ENCODE data around the gene NSD2.

NSD2 gene

DNA sequence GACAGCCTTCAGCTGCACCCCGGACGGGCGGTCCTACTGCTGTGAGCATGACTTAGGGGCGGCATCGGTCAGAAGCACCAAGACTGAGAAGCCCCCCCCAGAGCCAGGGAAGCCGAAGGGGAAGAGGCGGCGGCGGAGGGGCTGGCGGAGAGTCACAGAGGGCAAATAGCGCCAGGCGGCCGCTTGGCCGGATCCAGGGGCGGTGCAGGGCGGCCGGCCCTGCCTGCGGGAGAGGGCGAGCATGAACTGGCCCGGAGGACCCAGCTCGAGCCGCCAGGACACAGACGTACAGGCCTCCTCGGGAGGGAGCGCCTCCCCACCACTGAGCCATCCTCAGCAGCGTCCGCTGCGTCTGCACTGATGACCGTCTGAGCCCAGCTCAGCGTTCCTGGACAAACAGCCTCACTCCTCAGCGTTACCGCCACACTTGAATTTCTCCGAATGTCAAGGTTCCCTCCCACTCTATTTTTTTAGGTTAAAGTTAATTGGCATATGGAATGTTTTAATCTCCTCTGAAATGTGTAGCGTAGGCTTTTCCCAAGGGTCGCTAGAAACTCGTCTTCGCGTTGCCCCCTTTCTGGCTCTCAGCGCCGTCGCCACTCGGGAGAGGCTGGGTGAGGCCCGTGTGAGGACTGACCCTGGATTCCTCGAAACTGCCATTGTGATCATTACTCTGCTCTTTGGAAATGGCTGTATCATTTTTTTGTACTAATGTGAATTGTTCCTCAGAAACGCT is 107.7 kb downstream of the NSD2 start:
- Histone ChIP-seq H3K4me3 (no peak overlapping the region), H3K27ac (no peak overlapping the region)

GRCh38 chr4:1979477-1980196 is 108.4 kb downstream of the NSD2 start:
- H3K4me3 ChIP-seq = no peak overlapping the region
- no peak overlapping the region for H3K27ac ChIP-seq

GRCh38 chr4:1980561-1981041 is 109.4 kb downstream of the NSD2 start:
- Histone ChIP-seq H3K4me3 (no peak overlapping the region), H3K27ac (no peak overlapping the region)

- Histone ChIP-seq H3K27ac (no peak overlapping the region), H3K4me3 (no peak overlapping the region)
These were observed 110.3 kb downstream of the NSD2 start for GRCh38 chr4:1981251-1982058.

DNA sequence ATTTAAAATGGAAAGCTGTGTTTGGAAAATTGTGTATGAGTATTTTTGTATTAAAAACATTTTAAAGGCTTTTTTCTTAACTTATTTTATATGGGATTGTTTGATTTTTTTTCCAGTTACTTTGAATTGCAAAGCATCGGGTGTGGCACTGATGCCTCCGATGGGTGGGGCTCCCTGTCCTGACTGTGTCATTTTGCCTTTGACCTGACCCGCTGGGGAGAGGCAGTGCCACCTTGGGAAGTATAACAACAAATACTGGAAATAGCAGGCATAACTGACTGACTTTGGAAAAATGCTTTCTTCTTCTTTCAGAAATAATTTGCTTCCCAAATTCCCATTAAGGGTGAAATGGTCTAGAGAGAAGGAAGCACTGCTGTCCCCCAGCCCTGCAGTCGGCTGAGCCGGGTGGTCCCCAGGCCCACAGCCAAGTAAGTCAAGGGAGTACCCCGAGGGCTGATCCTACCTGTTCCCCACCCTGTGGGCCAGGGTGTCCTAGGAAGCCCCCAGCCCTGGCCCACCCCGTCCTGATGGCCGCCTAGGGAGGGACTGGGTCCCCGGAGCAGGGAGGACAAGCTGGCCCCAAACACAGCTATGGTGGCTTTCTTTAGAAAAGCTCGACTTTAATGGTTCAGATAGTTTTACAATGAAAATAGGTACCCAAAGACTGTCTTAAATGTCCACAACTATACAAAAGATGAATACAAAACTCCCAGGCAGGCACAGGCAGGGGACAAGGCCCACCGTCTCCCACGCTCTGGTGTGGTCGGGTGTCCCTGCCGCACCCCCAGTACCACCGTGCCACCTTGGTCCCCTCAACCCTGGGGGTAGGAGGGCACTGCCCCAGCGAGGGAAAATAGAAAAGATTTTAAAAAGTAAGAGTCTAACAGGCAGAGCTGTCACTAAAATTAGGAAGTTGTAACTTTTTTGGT is 111.2 kb downstream of the NSD2 start:
- H3K4me3 ChIP-seq = no peak overlapping the region
- peak overlapping the region in 3 of 21 experiments; percentile 5 to 57 (median 31) for H3K27ac ChIP-seq

DNA sequence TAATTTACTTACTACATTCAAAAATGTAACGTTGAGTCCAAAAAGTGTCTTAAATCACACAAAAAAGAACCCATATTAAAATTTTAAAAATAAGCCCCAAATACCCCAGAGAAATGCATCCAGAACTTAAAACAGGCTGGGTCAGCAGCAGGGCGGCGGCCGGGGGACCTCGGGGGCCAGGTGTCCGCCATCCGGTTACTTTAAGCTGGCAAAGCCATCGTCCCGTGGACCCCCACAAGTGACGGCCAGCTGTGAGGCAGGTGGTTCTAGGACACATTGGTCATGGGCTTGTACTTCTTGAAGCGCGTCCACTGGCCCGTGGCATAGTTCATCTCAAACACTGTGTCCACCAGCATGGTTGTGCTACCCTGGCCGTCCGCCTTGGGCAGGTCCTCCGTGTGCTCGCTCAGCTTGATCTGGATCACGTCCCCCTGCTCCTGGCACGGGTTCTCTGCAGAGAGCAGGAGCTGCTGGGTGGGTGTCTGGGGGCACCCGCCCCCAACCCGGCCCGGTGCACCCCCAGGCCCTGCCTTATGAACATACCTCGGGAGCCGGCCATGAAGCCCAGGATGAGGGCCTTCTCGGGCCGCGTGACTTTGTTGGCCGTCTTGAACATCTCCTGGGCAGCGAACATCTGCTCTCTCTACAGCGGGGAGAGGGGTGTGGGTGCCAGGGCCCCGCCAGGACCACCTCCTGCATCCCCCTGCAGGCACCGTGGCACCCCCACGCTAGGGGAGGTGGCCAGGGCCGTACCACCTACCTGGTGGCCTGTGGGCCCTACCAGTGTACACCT is 112.1 kb downstream of the NSD2 start:
- Histone ChIP-seq H3K27ac (no peak overlapping the region), H3K4me3 (no peak overlapping the region)

- H3K27ac ChIP-seq = peak overlapping the region in 1 of 21 experiments; percentile 21
- no peak overlapping the region for H3K4me3 ChIP-seq
These were observed 112.7 kb downstream of the NSD2 start for GRCh38 chr4:1983846-1984405.

DNA sequence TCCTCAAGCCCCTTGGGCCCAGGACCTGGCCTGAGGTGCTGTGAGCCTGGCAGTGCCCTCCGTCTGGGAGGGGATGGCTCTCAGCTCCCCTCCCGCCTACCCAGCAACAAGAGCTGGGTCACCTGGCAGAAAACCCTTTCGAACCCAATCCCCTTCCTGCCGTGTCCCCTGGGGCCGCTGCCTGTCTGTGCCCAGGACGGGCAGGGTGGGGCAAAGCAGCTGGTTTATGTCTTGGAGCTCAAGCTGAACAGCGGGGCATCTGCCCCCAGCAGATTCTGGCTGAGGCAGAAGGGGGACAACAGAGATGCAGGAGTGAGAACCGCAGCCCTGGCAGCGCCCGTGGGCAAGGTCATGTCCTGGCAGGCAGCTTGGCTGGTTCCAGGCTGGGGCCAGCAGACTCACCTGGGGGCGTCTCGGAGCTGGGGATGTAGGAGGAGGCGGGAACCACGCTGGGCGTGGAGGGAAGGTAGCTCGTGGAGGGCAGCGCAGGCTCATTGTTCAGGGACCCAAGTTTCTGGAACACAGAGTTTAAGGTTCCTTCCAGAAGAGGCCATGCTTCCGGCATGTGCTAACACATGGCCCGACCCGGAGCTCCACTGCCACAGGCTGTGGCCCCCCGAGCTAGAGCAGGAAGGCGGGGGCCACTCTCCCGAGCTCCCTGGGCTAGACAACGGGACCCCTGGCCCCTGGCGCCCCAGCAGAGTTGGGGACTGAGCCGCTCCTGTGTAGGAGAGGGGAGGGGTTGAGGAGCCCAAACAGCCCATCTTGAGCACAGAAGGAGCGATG is 113.4 kb downstream of the NSD2 start:
- Histone ChIP-seq H3K27ac (peak overlapping the region in 1 of 21 experiments; percentile 21), H3K4me3 (no peak overlapping the region)

GRCh38 chr4:1985294-1985693 is 114.1 kb downstream of the NSD2 start:
- Histone ChIP-seq H3K27ac (no peak overlapping the region), H3K4me3 (no peak overlapping the region)

- Histone ChIP-seq H3K4me3 (no peak overlapping the region), H3K27ac (no peak overlapping the region)
These were observed 114.8 kb downstream of the NSD2 start for GRCh38 chr4:1985780-1986577.

DNA sequence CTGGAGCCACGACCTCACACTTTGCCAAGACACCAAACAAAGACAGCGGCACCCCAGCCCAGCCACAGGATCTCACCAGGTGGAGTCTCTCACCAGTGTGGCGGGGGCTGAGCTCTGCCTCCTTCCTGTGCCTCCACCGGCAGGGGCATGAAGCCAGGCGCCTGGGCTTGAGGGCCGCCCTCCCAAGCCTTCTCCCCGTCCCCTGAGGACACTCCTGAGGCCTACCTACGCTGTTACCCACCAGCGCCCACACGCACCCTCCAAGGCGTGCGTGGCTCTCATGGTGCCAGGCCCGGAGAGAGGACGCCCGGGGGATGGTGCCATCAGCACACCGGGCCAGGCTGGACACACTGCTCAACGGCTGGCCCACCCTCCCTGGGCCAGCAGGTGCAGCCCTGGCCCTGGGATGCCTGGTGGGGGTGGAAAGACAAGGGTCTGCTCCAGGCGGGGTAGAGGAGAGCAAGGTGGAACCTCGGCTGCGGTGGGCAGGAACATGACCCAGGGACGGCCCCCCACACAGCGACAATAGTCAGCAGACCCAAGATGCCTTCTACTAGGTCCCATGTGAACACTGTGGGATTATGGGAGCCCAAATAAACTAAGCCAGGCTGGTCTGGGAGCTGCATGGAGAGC is 115.5 kb downstream of the NSD2 start:
- Histone ChIP-seq H3K4me3 (no peak overlapping the region), H3K27ac (no peak overlapping the region)

DNA sequence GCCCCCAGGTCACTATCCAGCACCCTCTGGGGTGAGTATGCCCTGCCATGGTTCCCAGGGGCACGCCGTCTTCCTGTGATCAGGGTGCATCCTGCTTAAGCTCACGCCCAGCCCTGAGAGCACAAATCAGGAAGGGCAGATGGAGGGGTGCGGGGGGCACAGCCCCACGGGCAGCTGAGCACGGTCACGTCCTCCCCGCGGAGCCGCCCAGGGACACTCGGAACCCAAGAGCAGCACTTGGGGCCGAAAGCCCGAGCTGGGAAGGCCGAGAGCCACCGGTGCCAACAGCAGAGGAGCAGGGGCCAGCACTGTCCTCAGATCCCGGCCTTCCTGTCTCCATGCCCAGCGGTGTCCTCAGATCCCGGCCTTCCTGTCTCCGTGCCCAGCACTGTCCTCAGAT is 116.1 kb downstream of the NSD2 start:
- no peak overlapping the region for H3K4me3 ChIP-seq
- no peak overlapping the region for H3K27ac ChIP-seq

GRCh38 chr4:1987721-1988326 is 116.6 kb downstream of the NSD2 start:
- Histone ChIP-seq H3K4me3 (no peak overlapping the region), H3K27ac (no peak overlapping the region)

DNA sequence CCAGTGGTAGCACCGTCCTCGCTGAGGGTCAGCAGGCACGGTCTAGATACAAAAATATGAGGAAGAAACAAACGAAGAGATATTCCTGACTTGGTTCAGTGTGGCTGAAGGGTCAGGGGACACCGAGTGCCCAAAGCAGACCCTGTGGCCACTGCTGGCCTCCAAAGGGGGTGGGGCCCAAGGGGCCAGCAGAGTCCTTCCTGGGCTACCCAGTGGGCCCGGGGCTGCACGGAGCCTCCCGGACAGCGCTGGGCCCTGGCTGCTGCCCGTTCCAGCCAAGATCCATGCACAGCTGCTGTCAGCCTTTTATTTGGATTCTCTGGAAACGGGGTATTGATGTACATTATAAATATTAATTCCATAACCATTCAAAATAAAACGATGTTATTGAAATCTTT is 117.1 kb downstream of the NSD2 start:
- no peak overlapping the region for H3K27ac ChIP-seq
- no peak overlapping the region for H3K4me3 ChIP-seq

- no peak overlapping the region for H3K4me3 ChIP-seq
- no peak overlapping the region for H3K27ac ChIP-seq
These were observed 118.5 kb downstream of the NSD2 start for GRCh38 chr4:1989533-1990347.
